Measurements from ENCODE around the gene GTF2F2.

The GTF2F2 gene

DNA sequence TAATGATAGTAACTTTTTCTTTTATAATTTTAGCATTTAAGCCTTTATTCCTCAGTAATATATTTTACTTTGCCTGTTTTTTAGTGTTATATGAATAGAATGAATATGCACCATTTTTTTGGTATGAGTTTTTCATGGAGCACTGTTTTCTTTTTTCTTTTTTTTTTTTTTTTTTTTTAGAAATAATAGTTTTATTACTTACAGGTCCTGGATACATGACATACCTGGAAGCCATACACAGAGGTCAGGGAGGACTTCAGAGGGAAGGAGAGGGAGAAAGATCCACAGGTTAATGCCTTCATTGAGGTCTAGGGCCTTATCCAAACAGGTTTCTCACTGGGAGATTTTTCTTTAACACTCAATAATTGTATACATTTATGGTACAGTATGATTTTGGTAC lies 54.2 kb downstream of the GTF2F2 start:
- TF ChIP-seq, protein P1, sequence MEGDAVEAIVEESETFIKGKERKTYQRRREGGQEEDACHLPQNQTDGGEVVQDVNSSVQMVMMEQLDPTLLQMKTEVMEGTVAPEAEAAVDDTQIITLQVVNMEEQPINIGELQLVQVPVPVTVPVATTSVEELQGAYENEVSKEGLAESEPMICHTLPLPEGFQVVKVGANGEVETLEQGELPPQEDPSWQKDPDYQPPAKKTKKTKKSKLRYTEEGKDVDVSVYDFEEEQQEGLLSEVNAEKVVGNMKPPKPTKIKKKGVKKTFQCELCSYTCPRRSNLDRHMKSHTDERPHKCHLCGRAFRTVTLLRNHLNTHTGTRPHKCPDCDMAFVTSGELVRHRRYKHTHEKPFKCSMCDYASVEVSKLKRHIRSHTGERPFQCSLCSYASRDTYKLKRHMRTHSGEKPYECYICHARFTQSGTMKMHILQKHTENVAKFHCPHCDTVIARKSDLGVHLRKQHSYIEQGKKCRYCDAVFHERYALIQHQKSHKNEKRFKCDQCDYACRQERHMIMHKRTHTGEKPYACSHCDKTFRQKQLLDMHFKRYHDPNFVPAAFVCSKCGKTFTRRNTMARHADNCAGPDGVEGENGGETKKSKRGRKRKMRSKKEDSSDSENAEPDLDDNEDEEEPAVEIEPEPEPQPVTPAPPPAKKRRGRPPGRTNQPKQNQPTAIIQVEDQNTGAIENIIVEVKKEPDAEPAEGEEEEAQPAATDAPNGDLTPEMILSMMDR (IDR thresholded peaks at IDR 0.05; ENCODE audit: low read depth, low read length, missing control alignments), result no peak
- in situ Hi-C loops (cut with HindIII; ENCODE audit: low pct_ligation_motif_present, low sequenced_read_pairs), result no loop called here
- DNase-seq, result no peak
- Histone ChIP-seq H3K27me3 (replicated peaks) (no peaks in the 10 kb centered on the region), H3K4me3 (ENCODE audit: low read depth, low read length) (no peak overlapping the region), H3K27ac (no peak overlapping the region), H3K36me3 (replicated peaks) (no peaks in the 10 kb centered on the region)

DNA sequence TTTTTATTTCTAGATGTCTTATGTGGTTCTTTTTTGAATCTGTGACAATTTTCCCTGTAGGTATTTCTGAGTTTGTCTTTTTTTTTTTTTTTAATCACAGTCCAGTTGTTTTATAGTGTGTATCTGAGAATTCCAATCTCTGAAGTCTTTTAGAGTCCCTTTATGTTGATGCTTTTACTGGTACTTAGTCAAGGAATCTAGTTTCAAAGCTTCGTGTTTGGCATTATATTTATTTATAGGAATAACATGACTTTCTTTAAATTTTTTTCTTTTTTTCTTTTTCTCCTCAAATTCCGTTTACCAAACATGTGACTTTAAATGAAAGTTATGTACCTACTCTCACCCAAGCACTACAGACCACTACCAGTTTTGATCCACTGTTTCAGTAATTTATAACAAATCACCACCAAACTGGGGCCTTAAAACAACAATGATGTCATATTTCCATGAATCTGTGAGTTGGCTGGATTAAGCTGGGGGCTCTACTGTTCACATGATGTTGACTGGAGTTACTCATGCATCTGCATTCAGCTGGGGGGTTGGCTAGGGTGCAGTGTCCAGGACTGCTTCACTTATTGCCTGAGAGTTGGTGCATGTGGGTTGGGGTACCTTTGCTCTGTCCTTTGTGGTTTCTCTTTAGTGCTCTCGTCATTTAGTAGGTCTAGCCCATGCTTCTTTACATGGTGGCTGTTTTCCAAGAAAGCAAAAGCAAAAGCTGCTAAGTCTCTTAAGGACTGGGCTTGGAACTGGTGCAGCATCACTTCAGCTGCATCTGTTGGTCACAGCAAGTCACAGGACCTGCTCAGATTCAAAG lies 58.2 kb downstream of the GTF2F2 start:
- Histone ChIP-seq H3K27ac (peak overlapping the region; percentile 67), H3K36me3 (replicated peaks) (no peaks in the 10 kb centered on the region), H3K4me3 (ENCODE audit: low read depth, low read length) (no peak overlapping the region), H3K27me3 (replicated peaks) (no peaks in the 10 kb centered on the region)
- TF ChIP-seq, protein P1 (IDR thresholded peaks at IDR 0.05; ENCODE audit: low read depth, low read length, missing control alignments), result no peak
- peak; percentile 88 for DNase-seq
- in situ Hi-C loops (cut with HindIII; ENCODE audit: low pct_ligation_motif_present, low sequenced_read_pairs), result no loop called here

DNA sequence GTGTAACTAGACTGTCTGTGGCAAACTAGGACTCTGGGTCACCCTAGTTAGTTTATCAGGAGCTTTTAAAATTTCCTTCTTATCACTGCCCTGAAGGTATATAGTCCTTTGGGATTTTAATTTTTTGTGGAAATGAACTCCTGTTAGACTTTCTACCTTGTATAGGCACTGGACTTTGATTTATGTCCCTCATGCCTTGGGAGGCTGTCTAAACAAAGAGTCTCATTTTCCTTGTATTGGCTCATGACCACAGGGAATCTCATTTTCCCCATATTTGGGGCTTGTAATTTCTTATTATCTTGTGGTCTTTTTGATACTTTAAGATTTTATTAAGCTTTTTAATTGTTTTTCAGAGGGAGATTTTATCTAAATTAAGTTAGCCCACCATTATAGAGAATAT lies 59.1 kb downstream of the GTF2F2 start:
- Histone ChIP-seq H3K4me3 (ENCODE audit: low read depth, low read length) (no peak overlapping the region), H3K36me3 (replicated peaks) (no peaks in the 10 kb centered on the region), H3K27me3 (replicated peaks) (no peaks in the 10 kb centered on the region), H3K27ac (peak overlapping the region; percentile 67)
- in situ Hi-C loops (cut with HindIII; ENCODE audit: low pct_ligation_motif_present, low sequenced_read_pairs), result no loop called here
- TF ChIP-seq, protein P1 (IDR thresholded peaks at IDR 0.05; ENCODE audit: low read depth, low read length, missing control alignments), result no peak
- no peak for DNase-seq

DNA sequence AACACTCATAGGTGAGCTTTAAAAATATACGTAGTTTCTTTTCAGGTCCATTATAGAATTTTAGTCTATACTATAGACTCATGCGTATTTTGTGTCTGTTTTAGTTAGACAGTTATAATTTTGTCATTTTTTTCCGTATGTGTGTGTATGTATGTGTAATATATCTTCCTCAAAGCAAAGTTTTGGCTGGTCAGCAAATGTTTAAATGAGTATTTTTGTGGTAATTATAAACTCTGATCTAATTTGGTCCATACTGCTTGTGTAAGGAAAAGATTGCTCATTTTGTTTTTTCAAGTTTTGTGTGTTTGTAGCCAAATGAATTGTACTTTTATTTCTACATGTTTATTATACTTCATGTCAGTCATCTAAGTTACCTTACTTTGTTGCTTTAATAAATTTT lies 60.0 kb downstream of the GTF2F2 start:
- no peak overlapping the region for H3K27ac ChIP-seq
- in situ Hi-C loops (cut with HindIII; ENCODE audit: low pct_ligation_motif_present, low sequenced_read_pairs), result no loop called here
- no peaks in the 10 kb centered on the region for H3K27me3 ChIP-seq (replicated peaks)
- TF ChIP-seq, protein P1 (IDR thresholded peaks at IDR 0.05; ENCODE audit: low read depth, low read length, missing control alignments), result no peak
- H3K36me3 ChIP-seq (replicated peaks), result no peaks in the 10 kb centered on the region
- DNase-seq, result no peak
- H3K4me3 ChIP-seq (ENCODE audit: low read depth, low read length), result no peak overlapping the region

DNA sequence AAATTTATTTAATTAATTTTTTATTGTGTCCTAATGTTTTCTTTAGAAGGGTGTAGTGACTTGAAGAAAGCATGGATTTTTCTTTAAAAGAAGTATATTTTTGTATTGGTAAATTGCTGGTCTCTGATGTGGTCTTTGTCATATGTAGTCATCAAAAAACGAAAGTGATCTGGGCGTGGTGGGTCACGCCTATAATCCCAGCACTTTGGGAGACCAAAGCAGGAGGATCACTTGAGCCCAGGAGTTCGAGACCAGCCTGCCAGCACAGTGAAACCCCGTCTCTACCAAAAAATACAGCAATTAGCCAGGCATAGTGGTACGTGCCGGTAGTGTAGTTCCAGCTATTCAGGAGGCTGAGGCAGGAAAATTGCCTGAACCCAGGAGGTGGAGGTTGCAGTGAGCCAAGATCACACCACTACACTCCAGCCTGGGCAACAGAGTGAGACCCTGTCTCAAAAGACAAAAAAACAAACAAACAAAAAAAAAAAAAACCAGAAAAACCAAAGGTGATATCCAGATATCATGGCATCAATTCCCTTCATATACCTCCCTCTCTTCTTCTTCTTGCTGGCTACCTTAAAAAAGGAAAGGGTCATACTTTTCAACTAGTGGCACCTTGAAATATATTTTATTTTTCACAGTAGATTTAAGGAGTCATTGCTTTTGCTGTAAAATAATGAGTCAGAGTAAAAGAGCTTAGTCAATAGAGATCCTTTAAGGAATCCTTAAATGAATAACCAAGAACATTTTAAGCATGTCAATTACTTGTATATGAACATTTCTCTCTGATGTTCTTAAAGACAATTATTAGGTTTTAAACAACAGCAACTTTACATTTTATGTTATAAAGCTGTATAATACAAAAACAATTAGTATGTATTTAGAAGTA lies 60.6 kb downstream of the GTF2F2 start:
- DNase-seq, result no peak
- TF ChIP-seq, protein P1 (IDR thresholded peaks at IDR 0.05; ENCODE audit: low read depth, low read length, missing control alignments), result peak; percentile 10
- in situ Hi-C loops (cut with HindIII; ENCODE audit: low pct_ligation_motif_present, low sequenced_read_pairs), result no loop called here
- H3K36me3 ChIP-seq (replicated peaks), result no peaks in the 10 kb centered on the region
- H3K4me3 ChIP-seq (ENCODE audit: low read depth, low read length), result no peak overlapping the region
- no peaks in the 10 kb centered on the region for H3K27me3 ChIP-seq (replicated peaks)
- H3K27ac ChIP-seq, result no peak overlapping the region
